ENCODE measurements around the gene LGR6.

DNA sequence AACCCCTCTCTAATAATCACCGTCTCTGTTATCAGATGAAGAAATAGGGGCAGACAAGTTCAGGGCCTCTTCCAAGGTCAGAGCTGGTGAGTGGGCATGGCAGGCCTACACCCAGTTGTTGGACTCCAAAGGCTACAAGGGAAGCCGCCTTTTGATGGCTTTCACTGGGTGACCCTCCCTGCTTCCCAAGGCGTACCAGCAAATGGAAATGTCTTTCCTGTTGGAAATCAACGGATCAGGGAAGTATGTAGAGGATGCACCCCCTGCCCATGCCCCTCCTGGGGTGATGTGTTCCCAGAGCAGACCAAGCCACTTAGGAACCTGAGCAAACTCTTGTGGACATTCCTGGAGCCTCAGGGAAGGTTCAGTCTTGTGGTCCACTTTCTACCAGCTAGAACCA, 47.4 kb downstream of the LGR6 start:
- TF ChIP-seq, protein P1, sequence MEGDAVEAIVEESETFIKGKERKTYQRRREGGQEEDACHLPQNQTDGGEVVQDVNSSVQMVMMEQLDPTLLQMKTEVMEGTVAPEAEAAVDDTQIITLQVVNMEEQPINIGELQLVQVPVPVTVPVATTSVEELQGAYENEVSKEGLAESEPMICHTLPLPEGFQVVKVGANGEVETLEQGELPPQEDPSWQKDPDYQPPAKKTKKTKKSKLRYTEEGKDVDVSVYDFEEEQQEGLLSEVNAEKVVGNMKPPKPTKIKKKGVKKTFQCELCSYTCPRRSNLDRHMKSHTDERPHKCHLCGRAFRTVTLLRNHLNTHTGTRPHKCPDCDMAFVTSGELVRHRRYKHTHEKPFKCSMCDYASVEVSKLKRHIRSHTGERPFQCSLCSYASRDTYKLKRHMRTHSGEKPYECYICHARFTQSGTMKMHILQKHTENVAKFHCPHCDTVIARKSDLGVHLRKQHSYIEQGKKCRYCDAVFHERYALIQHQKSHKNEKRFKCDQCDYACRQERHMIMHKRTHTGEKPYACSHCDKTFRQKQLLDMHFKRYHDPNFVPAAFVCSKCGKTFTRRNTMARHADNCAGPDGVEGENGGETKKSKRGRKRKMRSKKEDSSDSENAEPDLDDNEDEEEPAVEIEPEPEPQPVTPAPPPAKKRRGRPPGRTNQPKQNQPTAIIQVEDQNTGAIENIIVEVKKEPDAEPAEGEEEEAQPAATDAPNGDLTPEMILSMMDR (IDR thresholded peaks at IDR 0.05) = no peak
- TF ChIP-seq POLR2AphosphoS5 (IDR thresholded peaks at IDR 0.05) = no peak
- TF ChIP-seq POLR2A (IDR thresholded peaks at IDR 0.05) = no peak
- no peak for TF ChIP-seq EP300 (IDR thresholded peaks at IDR 0.05)

Measured in gastroesophageal sphincter (tissue), 3 donors.